ENCODE data around the gene GC. TPM values are rescaled to one million over a fixed set of nuclear protein-coding genes. Genes with fewer than 3 reads are reported as not detected.

GC gene
- total and polyA plus RNA-seq, 2 donors = 1.5 TPM; not detected in 1

Small RNA genes lying within 50 kb of the gene (small RNA-seq; reads per million reads assigned to genes)
- not detected for gene RNA5SP163

Other genes with a start within 250 kb of the GC start
- gene NPFFR2, start 247.9 kb upstream of the GC start, total RNA-seq = 3.3 TPM
- gene NPFFR2, start 247.9 kb upstream of the GC start, polyA plus RNA-seq = 1.6 TPM

All from urinary bladder (tissue), 2 donors.